GM12891 (cell line): ENCODE measurements around the gene ZBTB4.

Source experiments
- POLR2A ChIP-seq: IDR thresholded peaks from 2 replicates; pipeline ENCODE4 v1.6.1; 2011; ENCODE audit warnings: low read depth, low read length, control low read depth
- POLR2AphosphoS5 ChIP-seq: IDR thresholded peaks from 2 replicates; pipeline ENCODE4 v1.6.1; 2011; ENCODE audit warnings: low read depth, low read length, control low read depth
- POU2F2 ChIP-seq: IDR thresholded peaks from 2 replicates; pipeline ENCODE4 v1.6.1; 2011; ENCODE audit warnings: low read depth, mild to moderate bottlenecking, control low read depth, low read length, moderate library complexity

GRCh38 chr17:7418472-7419152 lies 60.8 kb downstream of the ZBTB4 start:
- TF ChIP-seq POLR2A, result no peak
- no peak for TF ChIP-seq POLR2AphosphoS5
- TF ChIP-seq POU2F2, result no peak
